ENCODE results near the gene TAGLN2.
A peak's percentile ranks its signal among the peaks of the same experiment; 100 is the strongest.

The TAGLN2 gene

DNA sequence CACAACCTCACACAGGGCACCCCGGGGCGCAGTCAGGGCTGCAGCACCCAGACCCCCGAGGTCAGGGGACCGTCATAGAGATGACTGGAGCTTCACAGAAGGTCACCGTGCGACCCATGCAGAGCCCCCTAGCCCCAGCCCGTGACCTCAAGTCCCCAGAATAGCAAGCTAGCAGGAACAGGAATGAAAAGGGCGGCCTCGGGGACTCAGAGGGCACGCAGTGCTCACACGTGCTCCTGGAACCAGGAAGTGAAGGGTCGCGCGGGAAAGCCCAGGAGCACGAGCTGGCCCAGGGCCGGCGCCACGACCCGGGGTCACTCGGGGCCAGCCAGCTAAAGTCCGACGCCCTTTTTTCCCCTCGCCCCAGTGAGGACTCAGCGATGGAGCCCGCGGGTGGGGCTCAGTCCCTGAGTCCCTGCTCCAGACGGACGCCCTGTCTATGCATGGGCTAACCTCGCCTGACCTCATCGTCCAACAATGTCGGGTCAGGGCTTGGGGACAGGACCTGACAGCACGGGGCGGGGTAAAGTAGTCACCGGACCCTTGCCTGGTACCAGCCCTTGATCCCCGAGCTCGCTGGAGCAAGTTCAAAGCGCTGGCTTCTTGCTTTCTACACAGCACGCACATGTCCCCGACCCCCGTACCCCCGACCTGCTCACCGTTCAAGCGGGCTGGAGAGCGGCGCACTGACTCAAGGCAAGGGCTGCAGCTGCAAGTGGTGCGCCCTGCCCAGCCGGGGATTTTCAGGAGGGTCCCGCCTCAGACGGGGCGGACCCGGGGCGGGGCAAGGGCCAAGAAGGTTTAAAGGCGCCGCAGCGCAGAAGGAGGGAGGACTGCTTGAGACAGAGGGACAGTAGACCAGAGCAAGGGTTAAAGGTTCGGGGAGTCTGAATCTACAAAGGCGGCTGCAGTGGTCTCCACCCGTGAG, at the start of gene TAGLN2:
TAGLN2 (minus strand) TSS at position 717 of the 928 bp plus-strand sequence. CDS start 4,998 bp downstream, outside the sequence.
- FAIRE-seq, result peak; percentile 55

DNA sequence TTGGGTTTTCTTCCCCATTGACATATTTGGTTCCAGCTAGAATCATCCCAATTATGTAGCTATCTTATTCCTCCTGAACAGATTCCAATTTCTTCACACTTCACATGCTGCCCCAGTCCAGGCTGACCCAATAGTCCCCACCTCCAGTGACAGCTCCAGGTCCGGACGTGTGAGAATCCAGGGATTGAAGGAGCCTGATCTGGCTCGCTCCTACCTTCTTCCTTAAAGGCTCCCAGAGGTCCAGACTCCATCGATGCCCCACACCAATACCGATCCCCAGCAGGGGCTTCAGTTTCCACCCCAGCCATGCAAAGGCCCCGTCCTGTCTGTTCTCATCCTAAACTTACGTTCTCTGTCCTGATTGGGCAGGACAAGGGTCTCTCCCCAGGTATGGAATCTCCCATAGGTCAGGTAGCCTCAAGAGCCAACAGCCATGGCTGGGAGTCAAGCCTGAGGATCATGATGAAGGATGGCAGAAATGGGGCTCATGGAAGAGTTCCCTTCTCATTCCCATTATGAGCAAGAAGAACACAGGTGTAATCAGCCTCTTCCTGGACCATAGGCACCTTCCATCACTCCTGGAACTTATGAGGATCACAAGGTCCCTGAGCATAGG, 49.2 kb upstream of the TAGLN2 start:
- FAIRE-seq, result no peak

DNA sequence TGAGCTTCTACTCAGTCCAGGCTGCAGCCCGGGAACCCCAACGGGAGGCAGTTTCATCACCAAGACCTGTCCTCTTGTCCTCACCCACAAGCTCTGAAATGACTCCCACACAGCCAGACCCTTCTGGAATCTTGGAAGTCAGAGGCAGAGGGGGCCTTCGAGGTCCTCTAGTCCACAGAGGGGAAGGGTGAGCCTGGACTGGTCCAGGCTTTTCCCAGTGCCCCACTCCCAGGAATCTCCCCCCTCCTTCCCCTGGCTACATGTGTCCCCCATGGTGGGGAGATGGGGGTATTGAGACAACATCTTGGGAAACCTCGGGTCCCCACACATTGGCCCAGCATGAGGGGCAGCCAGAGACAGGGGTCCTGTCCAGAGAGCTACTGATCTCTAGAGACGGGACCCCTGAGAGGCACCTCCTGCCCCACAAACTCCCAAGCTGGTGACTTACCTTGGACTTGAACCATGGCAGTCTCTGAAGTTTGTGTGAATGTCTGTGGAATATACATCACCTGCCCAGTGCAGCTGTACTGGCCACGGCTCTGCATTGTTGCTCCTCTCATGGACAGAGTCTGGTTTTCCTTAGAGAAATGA, 48.1 kb upstream of the TAGLN2 start:
- no peak for FAIRE-seq

DNA sequence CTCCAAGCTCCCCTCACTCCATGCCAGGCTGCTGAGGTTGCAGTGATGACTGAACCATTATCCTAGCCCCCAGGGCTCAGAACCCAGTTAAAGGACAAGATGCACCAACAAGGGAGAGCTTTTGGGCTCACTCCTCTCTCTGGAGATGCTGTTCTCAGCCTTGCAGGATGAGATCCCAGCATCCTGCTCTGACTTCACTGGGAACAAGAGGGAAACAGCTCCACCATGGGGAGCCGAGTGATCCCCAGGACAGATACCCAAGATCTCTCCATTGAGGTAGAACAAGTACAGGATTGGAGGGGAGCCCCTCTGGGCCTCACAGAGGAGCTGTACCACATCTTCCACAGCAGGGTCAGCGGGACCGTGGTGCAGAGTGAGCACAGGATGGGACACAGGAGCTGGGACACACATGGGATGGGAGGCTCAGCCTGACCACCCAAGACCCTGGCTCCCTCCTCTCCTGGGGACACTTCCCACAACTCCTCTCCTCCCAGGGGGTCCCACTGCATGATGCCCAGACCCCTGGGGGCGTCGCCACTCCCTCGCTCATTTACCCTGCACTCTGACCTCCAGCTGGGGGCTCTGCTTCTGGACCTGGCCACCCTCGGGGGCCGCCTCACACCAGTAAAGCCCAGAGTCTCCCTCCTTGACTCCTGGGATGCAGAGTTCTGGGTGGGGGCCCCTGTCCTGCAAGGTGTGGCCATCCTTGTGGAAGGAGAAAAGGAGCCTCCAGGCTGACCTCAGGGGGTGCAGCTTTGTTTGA, 47.3 kb upstream of the TAGLN2 start:
- no peak for FAIRE-seq

DNA sequence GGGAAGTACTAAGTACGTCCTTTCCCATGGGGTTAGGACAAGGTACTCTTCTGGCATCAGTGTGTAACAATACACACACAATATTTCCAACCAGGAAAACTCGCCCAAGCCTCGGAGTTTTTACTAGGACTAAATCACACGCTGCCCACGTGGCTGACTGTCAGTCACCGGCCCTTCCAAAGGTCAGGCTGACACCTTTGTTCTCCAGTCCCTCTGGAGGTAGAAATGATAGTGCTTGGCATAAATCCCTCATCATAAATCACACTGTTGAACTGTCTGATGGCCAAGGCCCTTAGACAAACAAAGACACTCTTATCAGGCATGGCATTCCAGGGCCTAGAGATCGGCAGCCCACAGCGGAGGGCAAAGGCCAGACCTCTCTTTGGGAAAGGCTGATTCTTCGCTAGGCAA, 45.6 kb upstream of the TAGLN2 start:
- no peak for FAIRE-seq

DNA sequence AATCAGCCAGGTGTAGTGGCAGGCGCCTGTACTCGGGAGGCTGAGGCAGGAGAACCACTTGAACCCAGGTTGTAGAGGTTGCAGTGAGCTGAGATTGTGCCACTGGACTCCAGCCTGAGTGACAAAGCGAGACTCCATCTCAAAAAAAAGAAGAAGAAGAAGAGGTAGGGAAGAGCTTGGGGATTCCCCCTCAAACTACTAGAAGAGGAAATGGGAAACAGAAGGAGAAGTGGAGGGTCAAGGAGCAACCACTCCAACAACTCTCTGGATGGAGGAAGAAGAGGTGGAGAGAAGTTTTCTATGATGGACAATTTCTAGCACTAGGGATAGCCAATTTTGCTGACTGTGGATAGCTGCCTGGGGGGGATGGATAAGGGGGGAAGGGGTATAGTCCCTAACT, 43.6 kb upstream of the TAGLN2 start:
- no peak for FAIRE-seq

DNA sequence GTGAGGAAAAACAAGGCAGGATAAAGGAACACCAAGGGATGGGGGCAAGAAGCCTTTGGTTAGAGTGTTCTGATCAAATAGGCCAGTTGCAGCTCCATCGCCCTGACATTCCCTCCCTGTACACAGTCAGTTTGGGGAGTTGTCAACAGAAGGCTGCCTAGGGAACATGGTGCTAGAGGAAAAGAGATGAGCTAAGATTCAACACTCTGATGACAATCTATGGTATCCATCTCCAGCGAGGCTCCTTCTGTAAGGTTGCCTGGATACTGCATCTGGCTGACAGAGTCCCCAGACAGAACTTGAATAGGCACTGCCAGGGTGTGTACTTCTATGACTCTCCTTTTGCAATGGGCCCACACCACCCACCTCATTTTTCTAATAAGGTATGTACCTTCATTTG, 40.0 kb upstream of the TAGLN2 start:
- no peak for FAIRE-seq

DNA sequence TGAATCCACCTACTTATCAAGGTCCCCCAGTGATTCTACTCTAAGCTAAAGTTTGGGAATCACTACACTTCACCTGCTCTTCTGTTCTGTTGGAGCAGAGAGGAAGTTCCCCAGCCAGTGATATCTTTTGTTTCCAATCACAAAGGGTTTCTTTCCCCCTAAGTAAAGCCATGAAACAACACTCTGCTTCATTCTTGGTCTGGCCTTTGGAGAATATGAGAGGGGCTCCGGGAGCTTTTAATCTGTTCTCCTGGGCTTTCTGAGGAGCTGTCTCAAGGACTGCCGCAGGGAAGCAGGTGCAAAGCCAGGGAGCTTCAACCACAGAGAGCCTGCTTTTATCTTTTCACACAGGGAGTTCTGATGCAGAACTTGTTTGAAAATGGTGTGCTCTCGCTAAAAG, 38.8 kb upstream of the TAGLN2 start:
- FAIRE-seq, result no peak

DNA sequence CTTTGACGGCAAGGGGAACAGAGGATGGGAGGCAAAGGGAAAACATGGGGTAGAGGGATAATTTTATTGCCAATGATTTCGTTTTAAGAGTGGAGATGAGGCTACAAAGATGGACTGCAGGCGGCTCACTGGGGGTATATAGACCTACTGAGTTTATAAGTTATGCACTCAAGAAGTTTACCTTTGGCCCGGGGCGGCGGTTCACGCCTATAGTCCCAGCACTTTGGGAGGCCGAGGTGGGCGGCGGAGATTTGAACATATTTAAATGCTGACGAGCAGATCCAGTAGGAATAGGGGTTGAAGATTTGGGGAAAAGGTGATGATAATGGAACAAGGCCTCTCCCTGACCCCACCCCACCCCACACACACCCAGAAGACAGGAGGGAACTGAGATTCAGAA, 36.9 kb upstream of the TAGLN2 start:
- no peak for FAIRE-seq

DNA sequence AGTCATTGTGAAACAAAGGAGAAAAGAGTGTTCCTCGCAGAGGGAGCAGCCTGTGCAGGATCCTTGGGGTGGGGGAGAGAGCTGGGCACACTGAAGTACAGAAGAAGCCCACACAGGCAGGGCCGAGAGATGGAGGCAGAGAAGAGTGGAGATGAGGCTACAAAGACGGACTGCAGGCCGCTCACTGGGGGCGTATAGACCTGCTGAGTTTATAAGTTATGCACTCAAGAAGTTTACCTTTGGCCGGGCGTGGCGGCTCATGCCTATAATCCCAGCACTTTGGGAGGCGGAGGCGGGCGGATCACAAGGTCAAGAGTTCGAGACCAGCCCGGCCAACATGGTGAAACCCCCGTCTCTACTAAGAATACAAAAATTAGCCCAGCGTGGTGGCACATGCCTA, 36.3 kb upstream of the TAGLN2 start:
- FAIRE-seq, result no peak

DNA sequence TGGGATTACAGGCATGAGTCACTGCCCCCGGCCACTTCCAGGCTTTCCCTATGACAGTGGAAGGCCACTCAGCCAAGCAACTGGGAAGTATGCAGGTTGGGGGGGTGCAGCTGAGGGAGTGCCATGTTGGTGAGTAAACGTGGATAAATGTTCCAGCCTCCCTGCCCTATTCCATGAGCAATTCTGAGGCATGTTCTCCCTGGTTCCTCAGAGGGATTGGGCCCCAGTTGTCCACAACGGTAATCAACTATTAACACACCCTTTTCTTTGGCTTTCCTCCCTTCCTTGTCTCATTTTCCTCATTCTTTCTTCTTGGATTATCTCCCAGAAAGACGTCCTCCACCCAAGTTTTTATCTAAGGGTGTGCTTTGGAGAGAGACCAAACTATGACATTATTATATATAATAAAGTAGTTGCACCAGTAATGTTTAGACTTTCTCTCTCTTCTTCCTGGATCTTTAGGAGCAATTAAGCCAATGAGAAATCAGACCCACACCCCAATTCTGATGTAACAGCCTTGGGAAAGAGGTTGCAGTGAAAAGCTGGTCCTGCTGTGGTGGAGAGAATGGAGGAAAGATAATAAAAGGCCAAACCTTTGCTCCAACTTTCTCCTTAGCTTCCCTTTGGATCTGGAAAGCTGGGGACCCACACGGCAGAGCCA, 35.5 kb upstream of the TAGLN2 start:
- no peak for FAIRE-seq

DNA sequence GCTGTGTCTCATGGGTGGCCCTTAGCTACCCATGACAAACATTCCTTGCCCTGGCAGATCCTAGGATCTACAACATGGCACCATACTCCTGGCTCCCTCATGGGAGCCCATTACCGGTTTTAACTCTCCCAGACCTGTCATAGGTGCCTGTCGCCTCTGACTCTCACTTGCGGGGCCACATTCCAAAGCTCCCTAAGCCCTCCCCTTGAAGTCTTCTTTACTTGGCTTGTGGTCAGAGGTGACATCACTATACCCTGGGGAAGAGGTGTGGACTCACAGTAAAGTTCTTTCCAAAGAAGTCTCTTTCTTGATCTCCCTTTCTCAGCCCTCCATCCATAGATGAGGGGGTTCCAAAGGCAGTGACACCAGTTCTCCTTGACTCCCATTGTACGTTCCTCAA, 34.1 kb upstream of the TAGLN2 start:
- FAIRE-seq, result no peak

DNA sequence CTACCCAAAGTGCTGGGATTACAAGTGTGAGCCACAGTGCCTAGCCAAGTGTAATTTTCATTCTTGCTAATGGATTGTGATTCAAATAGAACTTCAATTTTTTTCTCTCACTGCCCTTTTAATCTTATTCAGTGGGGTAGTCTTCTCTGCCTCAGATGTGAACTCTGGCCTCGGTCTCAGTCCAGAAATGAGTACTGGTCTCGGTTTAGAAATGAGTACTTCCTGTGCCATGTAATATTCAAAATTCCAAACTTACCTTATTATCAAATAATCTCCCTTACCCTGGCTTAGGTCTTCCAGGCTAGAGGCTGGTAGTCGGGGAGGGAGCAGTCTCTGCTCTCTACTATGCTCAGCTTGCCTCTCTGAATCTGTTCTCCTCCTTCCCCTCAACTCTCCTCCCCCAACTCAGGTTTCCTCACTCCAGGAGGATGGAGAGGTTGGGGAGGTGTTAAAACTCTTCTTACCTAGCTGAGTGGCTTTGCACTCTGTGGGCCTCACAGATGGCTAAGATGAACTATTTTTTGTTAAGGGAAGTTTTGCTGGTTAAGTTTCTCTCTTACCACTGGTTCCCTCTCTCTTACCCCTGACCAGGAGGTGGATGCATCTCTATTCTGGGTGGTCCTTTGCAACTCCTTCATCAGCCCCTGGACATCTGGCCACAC, 33.5 kb upstream of the TAGLN2 start:
- no peak for FAIRE-seq

DNA sequence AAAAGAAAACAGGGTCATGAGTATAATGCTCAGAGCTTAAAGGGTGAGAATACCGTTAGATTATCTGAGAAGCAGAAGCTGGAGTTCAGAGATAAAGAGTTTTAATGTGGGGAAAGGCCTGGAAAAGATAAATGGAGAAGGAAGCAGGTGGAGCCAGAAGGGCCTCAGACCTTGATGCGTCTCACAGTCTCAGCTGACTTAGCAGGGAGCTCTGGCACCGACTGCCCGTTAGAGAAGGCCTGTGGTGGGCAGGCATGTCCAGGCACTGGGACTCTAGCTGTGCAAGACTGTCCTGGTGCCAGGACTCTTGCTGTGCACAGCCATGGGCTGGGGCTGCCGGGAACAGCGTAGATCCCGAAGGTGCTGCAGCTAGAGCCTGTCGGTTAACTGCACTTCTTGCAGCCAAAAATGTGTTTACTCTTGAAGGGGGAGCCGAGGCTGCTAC, 32.5 kb upstream of the TAGLN2 start:
- FAIRE-seq, result no peak

DNA sequence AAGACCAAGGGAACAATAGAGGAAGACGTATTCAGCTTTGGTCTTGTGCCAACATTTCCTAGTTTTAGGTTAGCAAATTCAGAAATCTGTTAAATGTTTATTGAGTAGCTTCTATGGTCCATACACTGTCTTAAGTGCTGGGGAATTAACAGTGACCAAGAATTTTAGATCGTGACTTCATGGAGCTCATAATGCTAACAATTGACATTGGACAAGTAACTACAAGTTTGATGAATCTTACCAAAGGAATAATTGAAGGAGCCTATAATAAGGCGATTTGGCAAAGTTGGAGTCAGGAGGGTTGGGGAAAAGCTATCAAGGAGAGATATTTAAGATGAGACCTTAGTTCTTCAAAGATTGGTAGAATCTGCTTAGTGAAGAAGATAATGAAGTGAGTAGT, 30.1 kb upstream of the TAGLN2 start:
- no peak for FAIRE-seq

DNA sequence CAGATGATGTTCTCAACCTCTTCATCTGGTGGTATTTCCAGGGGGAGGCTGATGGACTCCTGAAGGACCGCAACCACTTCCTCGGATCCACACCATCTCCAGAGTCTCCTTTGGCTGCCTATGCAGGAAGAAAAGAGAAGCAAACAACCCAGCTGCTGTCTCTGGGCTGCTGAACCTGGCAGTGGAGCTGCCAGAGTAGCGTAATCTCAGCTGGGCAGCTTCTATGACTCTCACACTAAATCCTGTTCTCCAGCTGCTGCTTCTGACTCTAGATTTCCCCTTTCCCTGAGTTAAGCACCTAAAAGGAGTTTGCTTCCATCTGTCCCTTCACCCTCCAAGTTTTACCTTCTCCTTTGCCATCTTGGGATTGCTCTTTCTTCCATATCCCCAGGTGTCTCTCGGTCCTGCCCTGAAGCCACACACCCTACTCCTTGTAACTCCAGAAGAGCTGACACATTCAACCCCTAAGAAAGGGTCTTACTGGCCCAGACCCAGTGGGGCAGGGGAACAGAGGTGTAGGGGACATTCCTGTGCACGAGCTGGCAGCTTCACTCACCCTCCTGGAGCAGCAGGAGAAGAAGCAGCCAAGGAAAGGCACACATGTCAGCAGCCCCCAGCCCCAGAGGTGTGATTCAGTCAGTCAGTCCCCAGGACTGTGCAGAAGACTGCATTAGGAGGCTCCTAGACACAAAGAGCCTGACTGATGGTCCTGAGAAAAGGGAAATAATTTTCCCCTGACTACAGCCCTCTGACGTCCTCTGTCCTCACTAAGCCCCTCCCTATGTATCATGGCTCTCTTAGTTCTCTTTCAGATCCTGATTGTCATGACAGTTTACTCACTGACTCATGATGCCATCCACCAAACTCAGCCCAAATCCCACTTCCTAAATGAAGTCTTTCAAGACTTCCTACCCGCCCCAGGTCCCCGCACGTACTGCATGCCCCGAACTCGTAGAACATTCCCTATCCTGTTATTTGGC, 28.5 kb upstream of the TAGLN2 start, which contains the start of gene SLAMF9:
SLAMF9 (minus strand) TSS at position 702 of the 980 bp plus-strand sequence; CDS start at position 602, 100 bp downstream.
- FAIRE-seq, result no peak

DNA sequence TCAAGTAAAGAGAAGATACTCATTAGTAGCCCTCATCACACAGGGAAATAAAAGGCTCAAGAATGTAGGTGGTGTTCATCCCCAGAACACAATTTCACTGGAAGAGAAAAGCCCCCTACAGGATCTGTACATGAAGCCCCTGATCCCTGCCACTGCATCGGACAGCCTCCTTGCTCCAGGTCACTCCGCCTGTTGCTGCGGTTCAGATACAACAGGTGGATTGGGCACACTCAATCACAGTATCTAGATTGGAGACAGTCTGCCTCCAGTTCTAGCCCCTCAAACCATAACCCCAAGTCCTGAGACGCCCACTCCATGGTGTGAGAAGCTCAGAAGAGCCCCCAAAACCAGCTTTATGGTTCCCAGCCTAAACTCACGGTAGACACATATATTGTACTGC, 27.6 kb upstream of the TAGLN2 start:
- no peak for FAIRE-seq

DNA sequence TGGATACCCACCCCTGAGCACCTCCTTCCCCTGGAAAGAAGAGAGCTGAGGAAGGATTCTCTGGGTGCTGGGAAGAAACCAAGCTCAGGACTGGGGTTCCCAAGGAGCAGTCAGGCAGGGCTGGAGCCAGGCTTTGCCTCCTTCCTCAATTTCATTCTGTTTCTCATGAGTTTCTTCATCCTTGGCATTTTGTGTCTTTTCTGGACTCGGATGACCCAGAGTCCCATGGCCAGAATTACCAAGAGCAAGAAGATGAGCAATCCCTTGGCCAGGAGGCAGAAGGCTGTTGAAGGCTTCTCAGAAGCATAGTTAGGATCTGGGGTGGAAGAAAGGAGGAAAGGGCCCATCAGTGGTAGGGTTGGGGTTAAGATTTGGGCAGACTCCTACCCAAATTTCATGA, 26.2 kb upstream of the TAGLN2 start:
- FAIRE-seq, result no peak

DNA sequence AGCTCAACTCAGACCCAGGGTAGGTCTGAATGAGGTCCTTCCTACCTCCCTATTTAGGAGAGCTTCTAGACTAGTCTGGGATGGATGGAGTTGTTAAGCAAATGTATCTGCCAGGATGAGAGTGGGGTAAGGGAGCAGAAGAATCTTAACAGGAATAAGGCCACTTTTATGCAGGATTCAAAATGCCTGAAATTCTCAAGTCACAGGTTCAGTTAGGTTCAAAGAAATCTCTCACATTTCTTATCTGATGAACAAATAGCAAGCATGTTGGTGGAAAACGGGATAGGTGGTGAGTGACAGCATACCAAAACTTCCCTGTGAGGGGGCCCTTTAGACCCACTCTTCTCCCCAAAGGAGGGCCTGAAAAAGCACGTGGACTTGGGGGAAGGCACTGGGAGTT, 25.7 kb upstream of the TAGLN2 start:
- FAIRE-seq, result no peak

DNA sequence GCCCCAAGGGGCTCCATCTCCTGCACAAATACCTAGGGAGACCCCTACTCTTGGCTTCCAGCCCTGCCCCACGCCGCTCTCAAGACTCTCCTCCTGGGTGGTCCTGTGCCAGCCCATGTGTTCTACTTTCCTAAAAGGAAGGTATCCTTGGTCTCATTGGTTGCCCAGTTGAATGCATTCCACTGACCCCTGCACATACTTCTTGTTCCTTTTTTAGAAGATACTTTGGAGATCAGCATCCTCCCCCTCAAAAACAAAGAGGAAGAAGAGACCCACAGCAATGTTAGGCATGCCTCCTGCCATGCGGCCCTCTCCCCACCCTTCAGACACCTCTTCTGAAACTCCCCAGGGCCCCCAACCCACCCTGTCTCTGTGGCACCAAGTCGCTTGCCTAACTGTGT, 24.7 kb upstream of the TAGLN2 start:
- FAIRE-seq, result no peak

DNA sequence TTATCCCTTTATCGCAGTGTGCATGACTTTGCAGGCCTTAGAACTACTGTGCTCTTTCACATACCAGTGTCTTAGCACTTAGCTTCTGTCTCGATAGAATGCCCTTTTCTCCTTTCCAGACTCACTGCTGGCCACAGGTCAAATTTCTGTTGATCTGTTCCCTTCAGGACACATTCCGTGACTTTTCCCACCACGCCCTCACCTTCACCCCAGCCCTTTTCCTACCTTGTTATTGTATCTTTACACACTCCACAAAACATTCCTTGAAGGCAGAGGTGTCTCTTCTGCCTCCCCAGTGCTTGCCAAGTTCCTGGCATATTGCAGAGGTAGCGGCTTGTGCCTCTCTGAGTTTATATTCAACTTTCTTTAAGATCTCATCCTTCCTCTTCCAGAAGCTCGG, 23.8 kb upstream of the TAGLN2 start:
- no peak for FAIRE-seq

Data from endometrium (tissue), 2 donors.